ENCODE measurements around the gene PRG2.

The PRG2 gene

DNA sequence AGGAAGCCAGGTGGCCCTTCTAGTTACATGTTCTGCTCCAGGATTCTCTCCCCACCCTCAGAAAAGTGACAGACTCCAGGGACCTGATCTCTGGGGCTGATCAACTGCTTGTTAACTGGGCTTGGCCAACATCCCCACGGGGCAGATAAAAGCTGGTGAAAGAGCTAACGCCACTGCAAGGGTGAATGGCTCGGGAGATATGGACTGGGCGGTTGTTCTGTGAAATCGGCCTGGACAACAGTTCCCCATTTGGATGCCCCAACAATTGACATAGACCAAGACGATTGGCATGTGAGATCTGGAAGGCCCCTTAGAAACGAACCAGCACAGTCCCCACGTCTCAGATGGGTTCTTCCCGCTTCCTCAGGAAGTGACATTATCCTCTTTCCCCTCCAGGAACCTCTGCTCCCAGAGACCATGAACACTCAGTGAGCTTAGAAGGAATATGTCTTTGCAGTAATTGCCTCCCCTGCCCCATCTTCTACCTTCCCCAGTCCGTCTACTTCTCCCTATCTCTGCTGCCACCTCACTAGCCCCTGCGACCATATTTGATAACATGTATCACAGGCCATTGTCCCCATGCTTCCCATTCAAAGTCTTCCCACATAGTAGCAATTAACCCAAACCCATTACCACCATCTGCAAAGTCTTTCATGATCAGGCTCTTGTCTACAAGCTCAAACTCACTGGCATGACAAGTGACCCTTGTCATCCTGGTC, 5.6 kb upstream of the PRG2 start:
- DNase-seq, result no peak

DNA sequence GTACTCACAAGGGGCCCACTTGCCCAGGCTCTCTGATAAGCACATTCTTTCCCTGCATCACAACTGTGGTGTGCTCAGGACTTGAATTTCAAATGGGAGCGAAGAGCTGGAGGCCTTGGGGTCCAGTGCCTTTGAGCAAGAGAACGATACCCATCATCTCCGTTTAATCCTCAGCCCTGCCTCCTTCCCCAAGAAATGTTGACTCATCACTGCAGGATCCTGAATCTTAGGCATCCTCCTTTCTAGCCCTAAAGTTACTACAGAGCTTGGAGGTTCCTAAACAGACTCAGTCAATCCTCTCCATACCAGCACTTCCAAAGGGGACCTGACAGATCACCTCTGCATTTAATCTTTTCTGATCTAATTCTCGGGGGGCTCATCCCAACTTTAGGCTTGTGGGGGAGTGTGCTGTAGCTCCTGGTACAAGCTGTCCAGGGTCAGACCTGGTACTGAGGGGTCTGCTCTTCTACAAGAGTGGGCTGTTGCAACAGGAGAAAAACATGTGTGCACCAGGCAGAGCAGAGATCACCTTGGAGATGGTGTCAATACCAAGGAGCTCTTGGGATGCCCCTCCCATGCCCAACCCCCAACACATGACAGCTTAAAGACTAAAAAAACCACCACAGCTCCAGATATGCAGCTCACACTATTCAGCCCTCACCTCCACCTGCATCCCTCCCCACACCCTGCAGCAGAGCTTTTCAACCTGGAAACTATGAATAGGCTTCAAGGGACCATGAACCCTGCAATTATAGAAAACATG, 3.9 kb upstream of the PRG2 start:
- no peak for DNase-seq

DNA sequence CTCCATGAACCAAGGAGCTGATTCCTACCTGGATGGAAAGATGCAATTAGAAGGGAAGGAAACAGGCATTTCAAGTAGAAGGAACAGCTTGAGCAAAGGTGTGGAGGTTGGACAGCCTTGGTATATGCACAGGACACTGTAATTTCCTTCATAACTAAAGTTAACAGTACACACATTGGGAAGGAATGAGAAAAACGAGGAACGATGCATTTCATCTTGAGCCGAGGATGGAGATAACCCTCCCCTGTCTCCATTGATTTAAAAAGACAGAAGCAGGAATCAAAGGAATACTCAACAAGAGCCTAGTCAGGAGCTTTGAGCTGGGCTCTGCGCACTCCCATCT, 2.3 kb upstream of the PRG2 start:
- DNase-seq, result no peak

GRCh38 chr11:57392066-57392762, 1.8 kb upstream of the PRG2 start:
- DNase-seq, result no peak

DNA sequence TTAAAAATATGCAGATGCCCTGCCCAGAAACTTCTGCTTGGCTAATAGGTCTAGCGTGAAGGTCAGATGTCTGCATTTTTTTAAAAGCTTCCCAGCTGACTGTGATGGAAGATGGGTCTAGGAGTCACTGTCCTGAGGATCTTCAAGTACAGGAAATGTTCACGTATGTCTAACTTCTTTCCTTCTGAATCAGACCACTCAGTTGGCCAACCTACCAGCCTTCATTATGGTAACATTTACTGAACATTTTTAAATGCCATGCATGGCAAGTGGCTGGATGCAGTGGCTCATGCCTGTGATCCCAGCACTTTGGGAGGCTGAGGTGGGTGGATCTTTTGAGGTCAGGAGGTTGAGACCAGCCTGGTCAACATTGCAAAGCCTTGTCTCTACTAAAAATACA, 1.1 kb upstream of the PRG2 start:
- no peak for DNase-seq

- no peak for DNase-seq
Measured at GRCh38 chr11:57391111-57391510, 661 bp upstream of the PRG2 start.

DNA sequence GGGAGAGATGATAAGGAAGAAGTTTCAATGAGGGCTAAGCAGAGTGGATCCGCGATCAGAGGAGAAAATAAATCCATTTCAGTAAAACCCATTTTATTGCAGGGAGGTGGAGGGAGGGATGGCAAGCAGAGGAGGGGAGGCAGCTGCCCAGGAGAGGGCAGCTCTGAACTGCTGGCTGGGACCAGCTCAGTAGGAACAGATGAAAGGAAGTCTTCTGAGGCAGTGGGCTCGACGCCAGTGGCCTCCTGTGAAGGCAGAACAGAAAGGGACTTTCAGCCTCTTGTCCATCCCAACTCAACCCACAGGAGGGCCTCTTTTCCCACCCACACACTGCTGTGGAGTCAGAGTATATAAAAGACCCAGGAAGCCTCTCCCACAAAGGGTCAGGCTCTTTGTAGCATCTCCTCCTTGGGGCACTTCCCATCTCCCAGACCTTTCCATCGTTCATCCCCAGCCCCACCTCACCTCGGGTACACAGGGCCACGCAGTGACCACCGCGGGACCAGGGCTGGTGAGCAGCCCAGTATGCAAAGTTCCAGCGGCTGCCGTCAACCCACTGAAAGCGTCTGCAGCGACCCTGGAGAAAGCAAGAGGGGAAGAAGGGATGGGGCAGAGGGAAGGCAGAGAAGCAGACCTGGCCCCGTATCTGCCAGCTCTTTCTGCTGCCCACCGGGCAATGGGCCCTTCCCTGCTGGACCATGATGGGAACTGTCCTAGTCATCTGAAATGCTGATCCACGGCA, 3.0 kb downstream of the PRG2 start:
- DNase-seq, result no peak

DNA sequence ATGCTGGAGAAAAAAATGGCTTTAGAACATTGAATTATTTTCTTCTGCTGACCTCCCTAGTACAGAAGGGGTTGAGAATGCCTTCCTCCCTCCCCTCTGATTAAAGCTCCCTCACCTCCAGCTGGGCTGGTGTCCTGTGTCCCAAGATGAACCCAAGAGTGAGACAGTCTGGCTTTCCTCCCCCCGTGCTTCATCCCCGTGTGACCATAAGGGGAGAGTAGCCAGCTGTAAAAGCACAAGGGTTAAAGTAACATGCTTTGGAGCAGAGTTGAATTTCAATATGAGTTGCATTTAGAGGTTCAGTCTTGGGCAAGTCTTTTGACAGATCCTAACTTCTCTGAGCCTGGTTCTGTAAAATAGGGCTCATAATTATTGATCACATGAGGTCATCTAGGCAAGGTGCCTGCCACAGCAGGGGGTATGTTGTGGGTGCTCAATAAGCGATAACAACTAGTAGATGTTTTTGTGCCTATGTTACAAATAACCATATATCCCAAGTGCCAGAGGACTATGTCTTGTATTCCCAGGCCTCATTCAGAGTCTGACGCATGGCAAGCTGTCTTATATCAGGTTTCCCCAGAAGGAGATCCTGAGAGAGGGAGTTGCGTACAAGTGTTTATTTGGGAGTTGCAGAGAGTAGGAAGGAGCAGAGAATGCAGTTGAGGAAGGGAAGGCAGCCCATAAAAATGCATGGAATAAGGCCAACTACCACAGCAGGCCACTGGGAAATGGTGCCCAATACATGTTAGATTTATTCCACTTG, 4.1 kb downstream of the PRG2 start:
- DNase-seq, result no peak

DNA sequence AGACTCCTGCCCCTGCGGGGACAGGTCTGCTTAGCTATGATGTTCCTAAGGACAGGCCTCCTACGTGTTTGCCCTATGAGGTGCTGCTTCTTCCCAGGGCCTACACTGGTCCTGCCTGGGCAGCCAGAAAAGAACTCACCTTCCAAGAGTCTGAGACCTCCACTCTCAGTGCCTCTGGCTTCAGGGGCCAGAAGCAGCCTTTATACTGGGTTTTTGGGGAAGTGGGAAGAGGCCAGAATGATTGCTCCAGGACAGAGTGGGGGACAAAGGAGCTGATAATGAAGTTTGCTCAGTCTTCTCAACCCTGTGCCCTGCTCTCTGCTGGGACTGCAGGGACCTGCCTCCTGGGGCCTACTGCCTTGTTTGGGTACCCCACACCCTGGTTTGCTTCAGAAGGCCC, 9.5 kb downstream of the PRG2 start, which contains the start of gene PRG3:
Gene PRG3, minus strand, starts transcription at position 176 of the 400 bp plus-strand sequence. CDS start 442 bp downstream, outside the sequence.
- no peak for DNase-seq

DNA sequence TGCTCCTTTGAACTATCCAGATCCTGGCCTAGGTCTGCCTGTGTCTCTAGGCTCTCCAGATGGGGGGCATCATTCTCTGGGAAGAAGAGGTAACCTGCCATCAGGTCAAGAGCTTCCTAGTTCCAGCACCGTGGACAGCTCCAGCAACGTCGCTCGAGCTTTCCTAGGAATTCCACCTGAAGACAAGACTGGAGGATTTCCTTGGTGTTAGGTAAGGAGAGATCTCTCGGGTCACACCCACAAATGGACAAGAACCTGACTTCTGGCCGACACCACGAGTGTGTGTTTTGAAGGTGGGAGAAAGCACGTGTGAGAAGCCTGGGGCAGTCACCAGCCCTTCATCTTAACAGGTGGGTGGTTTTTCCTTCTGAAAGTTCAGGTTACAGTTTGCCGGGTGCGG, 10.7 kb downstream of the PRG2 start:
- DNase-seq, result no peak

- DNase-seq, result no peak
Measured at GRCh38 chr11:57378186-57378585, 12.3 kb downstream of the PRG2 start.

GRCh38 chr11:57377107-57377506, 13.3 kb downstream of the PRG2 start:
- no peak for DNase-seq

DNA sequence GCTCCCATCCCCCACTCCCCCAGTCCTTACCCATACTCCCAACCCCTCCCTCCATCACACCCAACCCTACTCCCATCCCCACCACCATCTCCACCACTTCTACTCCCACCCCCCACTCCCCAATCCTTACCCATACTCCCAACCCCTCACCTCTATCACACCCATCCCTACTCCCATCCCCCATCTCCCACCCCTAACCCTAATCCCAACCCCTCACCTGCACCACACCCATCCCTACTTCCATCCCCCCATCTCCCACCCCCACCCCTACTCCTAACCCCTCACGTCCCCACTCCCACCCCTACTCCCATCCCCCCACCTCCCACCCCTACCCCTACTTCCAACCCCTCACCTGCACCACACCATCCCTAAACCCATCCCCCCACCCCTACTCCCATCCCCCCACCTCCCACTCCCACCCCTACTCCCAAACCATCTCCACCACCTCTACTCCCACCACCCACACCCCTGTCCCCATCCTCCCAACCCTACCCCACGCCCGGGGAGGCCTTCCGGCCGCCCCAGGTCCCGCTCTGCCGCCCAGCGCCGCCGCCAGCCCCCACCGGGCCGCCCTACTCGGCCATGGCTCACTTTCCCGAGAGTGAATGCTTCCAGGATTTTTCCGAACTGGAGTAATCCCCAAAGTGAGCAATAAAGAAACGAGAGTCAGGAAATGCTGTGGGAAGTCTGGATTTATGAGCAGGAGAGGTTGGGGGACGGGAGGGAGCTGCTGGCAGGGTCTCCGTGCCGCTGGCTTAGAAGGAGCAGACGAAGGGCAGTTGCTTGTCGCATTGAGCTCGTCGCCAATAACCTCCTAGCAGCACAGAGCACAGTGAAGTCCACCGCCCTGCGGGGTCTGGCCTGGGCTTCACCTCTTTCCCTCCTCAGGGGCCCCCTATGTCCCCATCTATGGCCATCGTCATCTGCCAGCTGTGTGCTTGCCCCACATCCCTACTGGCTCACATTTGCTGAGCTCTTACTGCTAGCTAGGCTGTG, 14.1 kb downstream of the PRG2 start:
- no peak for DNase-seq

GRCh38 chr11:57375490-57375889, 15.0 kb downstream of the PRG2 start:
- DNase-seq, result no peak

GRCh38 chr11:57374966-57375365, 15.5 kb downstream of the PRG2 start:
- no peak for DNase-seq

GRCh38 chr11:57373146-57373545, 17.3 kb downstream of the PRG2 start:
- DNase-seq, result no peak

- DNase-seq, result no peak
Measured at GRCh38 chr11:57370941-57371340, 19.5 kb downstream of the PRG2 start.

DNA sequence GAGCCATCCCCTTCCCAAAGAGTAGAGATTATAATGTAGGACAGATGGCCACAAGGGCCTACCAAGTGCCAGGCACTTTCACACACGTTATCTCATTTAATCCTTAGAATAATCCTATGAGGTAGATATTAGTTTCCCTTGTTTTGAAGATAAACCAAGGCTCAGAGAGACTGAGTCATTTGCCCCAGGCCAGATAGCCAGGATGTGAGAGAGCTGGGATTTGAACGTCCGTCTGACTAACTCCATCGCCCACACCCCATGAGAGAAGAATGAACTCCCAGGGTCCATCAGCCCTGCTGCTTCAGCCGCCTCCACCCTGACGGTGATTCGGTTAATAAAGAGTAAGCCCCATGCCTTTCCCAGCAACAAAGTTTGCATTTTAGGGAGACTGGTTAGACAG, 20.2 kb downstream of the PRG2 start:
- no peak for DNase-seq

GRCh38 chr11:57368845-57369232, 21.6 kb downstream of the PRG2 start:
- no peak for DNase-seq

DNA sequence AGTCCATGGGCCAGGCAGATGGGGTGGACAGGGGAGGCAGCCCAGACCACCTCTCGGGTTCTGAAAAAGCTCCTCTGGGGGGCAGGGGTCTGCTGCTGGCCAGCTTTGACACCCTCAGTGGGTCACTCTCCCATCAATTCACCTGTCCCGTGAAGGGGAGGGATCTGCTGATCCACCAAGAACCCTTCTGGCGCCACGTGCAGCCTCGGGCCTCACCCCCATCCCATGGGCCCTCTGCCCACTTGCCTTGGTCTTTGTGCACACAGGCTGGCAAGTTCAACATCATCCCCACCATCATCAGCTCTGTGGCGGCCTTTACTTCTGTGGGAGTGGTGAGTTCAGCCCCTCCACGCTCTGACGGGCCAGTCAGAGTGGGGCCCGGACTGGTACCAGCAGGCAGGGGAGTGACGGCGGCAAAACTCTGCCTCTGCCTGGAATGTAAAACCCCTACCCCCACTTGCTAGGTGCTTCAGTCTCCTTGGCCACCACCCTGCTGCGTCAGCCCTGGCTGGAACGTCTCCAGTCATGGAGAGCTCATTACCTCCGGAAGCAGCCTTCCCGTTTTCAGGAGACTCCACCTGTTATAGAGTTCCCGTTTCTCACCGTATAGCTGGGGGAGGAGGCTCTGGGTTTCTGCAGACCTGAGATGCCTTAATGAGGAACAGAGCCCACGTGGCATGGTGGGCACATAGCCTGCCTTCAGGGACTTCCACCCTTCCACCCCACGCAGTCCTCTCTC, 22.2 kb downstream of the PRG2 start:
- DNase-seq, result no peak

All from SW 1271 (cell line).